Right cardiac atrium (tissue), 5 donors: ENCODE results near the gene PRELID1. TPM values are rescaled to one million over a fixed set of nuclear protein-coding genes. Genes with fewer than 3 reads are reported as not detected.
"Not testable (repeated sequence)": the region's sequence is repeated elsewhere in the genome, so short reads cannot be mapped to it uniquely, and the experiment has no call there.

ENCODE experiments used
- ATAC-seq, 2 donors: fragments of 200-7000 bp; cut with Tn5 transposase; one replicate each; pipeline versions ENCODE4 v1.8.0 to v1.9.1; 2020; ENCODE audit warnings: moderate library complexity in 2 of 2, mild to moderate bottlenecking in 1 of 2
- DNase-seq, 3 donors: peaks; one replicate each; pipeline ENCODE4 v3.0.0-alpha.2; 2020
- H3K27ac ChIP-seq: one replicate; pipeline ENCODE4 v1.5.1; 2013; ENCODE audit warnings: mild to moderate bottlenecking, low read length, control low read depth, moderate library complexity
- H3K27me3 ChIP-seq: one replicate; pipeline ENCODE4 v1.6.1; 2013; ENCODE audit not compliant: control insufficient read depth, insufficient read depth
- H3K4me1 ChIP-seq: one replicate; pipeline ENCODE4 v1.6.1; 2013; ENCODE audit warnings: low read length; ENCODE audit not compliant: control insufficient read depth, insufficient read depth
- H3K4me3 ChIP-seq: one replicate; pipeline ENCODE4 v1.5.1; 2013; ENCODE audit warnings: low read length, control low read depth
- H3K9me3 ChIP-seq: one replicate; pipeline ENCODE4 v1.6.1; 2013; ENCODE audit warnings: low read length; ENCODE audit not compliant: control insufficient read depth
- whole genome bisulfite sequencing: extraction: QIAGEN DNeasy Blood & Tissue Kit; methylation state at CpG from one replicate; pipeline ENCODE4 v1.1.7; 2013; 5-methylcytosine and 5-hydroxymethylcytosine counted together
- intact Hi-C, 4 donors: fragments of 100-400 bp; cut with DNase I; formaldehyde crosslinking; loops; one replicate each; pipeline versions ENCODE4 v1.11.0 to v1.14.0; 2022 to 2023
- long read RNA-seq, 4 donors: library from polyadenylated mRNA; unstranded; transcript quantifications; one replicate each; pipeline ENCODE4 v2.0.0, GENCODE V29; 2020 to 2021
- polyA plus RNA-seq: library from polyadenylated mRNA; stranded (reverse); fragments of 200-250 nt; gene quantifications from one replicate; pipeline ENCODE4 v1.2.3, GENCODE V29; 2013
- total RNA-seq, 4 donors: library from RNA; stranded (reverse); fragmentation: NEBNext Ultra II Directional; extraction: Animal tissue kit (Norgen Biotek cat#: 25700); gene quantifications; one replicate each; pipeline ENCODE4 v1.2.1, GENCODE V29; 2021
- donor health status: healthy with polysubstance abuse.
- donor health status: DM: no; HTN: yes; CAD: no.
- donor health status: DM: no; HTN: no; CAD: no.
- donor health status: DM: no; HTN: yes; CAD: no; lungs with severe emphysema.
- donor health status: DM: yes; HTN: yes; CAD: no.

PRELID1 gene
- total RNA-seq (10 to 100 TPM; 40.4 to 55.7 (median 46.0) TPM), polyA plus RNA-seq (43.3 TPM)
- long read RNA-seq, donor 1, transcript PRELID1-201 (5 exons, 1,261 nt) = major isoform, 113 of 118 reads
- long read RNA-seq, donor 1, partial matches to known transcripts = 2 of 118 reads
- long read RNA-seq, donor 1, other reads (novel, unspliced or antisense) = 2 of 118 reads
- long read RNA-seq, donor 2, transcript PRELID1-201 (5 exons, 1,261 nt) = major isoform, 57 of 60 reads
- long read RNA-seq, donor 2, partial matches to known transcripts = 1 of 60 reads
- long read RNA-seq, donor 2, other reads (novel, unspliced or antisense) = 1 of 60 reads
- long read RNA-seq, donor 3, transcript PRELID1-201 (5 exons, 1,261 nt) = major isoform, 187 of 201 reads
- long read RNA-seq, donor 3, partial matches to known transcripts = 5 of 201 reads
- long read RNA-seq, donor 3, other reads (novel, unspliced or antisense) = 6 of 201 reads
- long read RNA-seq, donor 4, transcript PRELID1-201 (5 exons, 1,261 nt) = major isoform, 53 of 53 reads
- long read RNA-seq, donor 4, partial matches to known transcripts = 0 of 53 reads
- long read RNA-seq, donor 4, other reads (novel, unspliced or antisense) = 0 of 53 reads

GRCh38 chr5:177303121-177303924, at the start of gene PRELID1, which contains the start of gene RAB24:
Gene PRELID1 (plus strand): TSS chr5:177303799. CDS start chr5:177303986, 187 bp downstream.
Gene RAB24 (minus strand): TSS chr5:177303719. CDS start chr5:177303288, 431 bp downstream.
- peak; percentile 91 to 97 (median 96) for DNase-seq
- intact Hi-C loops = loop anchor here in 1 of 4 donors (10.0 kb wide), 1 partner anchor 189 kb away; no protein-coding TSS in a partner anchor
- Histone ChIP-seq H3K9me3 (no peaks in the 10 kb centered on the region), H3K4me1 (peaks cover 18% of the 10 kb centered on the region), H3K27ac (peak within 1 kb of the TSS; percentile 69), H3K4me3 (peak within 1 kb of the TSS; percentile 69), H3K27me3 (no peaks in the 10 kb centered on the region)
- ATAC-seq = peak; percentile 79 to 86
- under 1% methylated on average over 100 of the region's 100 CpGs for WGBS

- ATAC-seq (no peak), DNase-seq (no peak)
- no peaks in the 10 kb centered on the region for H3K9me3 ChIP-seq
- 50% methylated on average over 5 of the region's 5 CpGs for WGBS
- H3K4me3 ChIP-seq = no peak overlapping the region
- no peaks in the 10 kb centered on the region for H3K4me1 ChIP-seq
- intact Hi-C loops = loop anchor here in 2 of 4 donors (5.0 to 10.0 kb wide), 2 partner anchors 141 to 144 kb away; no protein-coding TSS in a partner anchor
- no peaks in the 10 kb centered on the region for H3K27me3 ChIP-seq
- no peak overlapping the region for H3K27ac ChIP-seq
Measured at GRCh38 chr5:177256296-177256695, 47.3 kb upstream of the PRELID1 start.

GRCh38 chr5:177258711-177259110, 44.9 kb upstream of the PRELID1 start:
- H3K27me3 ChIP-seq, H3K27ac ChIP-seq, ATAC-seq, DNase-seq, H3K9me3 ChIP-seq, H3K4me1 ChIP-seq, H3K4me3 ChIP-seq: not testable (repeated sequence)
- WGBS = 94% methylated on average over 7 of the region's 7 CpGs
- intact Hi-C loops = loop anchor here in 2 of 4 donors (5.0 to 10.0 kb wide), 2 partner anchors 144 to 146 kb away; no protein-coding TSS in a partner anchor

GRCh38 chr5:177260961-177261360, 42.6 kb upstream of the PRELID1 start:
- Histone ChIP-seq H3K9me3 (no peaks in the 10 kb centered on the region), H3K27me3 (no peaks in the 10 kb centered on the region), H3K4me3 (no peak overlapping the region), H3K4me1 (no peaks in the 10 kb centered on the region), H3K27ac (no peak overlapping the region)
- 92% methylated on average over 7 of the region's 7 CpGs for WGBS
- ATAC-seq (no peak), DNase-seq (no peak)
- intact Hi-C loops = no loop called here

DNA sequence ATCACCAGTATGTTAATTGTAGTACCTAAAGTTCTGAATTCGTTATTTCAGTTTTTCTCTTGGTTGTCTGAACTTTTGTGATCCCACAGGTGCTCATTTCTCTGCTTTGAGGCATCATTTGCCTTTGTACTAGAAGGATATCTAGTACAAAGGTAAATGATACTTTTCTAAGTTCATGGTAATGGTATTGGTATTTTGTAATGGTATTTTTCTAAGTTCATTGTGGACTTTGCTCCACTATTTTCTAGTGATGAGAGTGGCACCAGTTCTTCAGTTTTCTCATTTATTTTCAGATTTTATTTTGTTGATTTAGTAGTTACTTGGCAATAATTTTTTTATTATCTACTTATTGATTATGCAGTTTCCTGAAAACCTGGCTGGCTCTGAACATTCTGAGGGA, 42.1 kb upstream of the PRELID1 start:
- WGBS = 93% methylated on average over 1 of the region's 1 CpG
- ATAC-seq (no peak), DNase-seq (no peak)
- Histone ChIP-seq H3K27ac (no peak overlapping the region), H3K4me1 (no peaks in the 10 kb centered on the region), H3K4me3 (no peak overlapping the region), H3K9me3 (no peaks in the 10 kb centered on the region), H3K27me3 (no peaks in the 10 kb centered on the region)
- intact Hi-C loops = no loop called here

- no peak for ATAC-seq
- 89% methylated on average over 1 of the region's 1 CpG for whole genome bisulfite sequencing
- H3K4me3 ChIP-seq = no peak overlapping the region
- no peaks in the 10 kb centered on the region for H3K4me1 ChIP-seq
- intact Hi-C loops = no loop called here
- no peaks in the 10 kb centered on the region for H3K9me3 ChIP-seq
- no peaks in the 10 kb centered on the region for H3K27me3 ChIP-seq
- no peak overlapping the region for H3K27ac ChIP-seq
- DNase-seq = no peak
Measured at GRCh38 chr5:177264178-177264577, 39.4 kb upstream of the PRELID1 start.

- ATAC-seq = peak; percentile 19 to 44
- intact Hi-C loops = no loop called here
- DNase-seq = peak in 1 of 3 donors; percentile 54
- Histone ChIP-seq H3K27ac (no peak overlapping the region), H3K27me3 (no peaks in the 10 kb centered on the region), H3K9me3 (no peaks in the 10 kb centered on the region), H3K4me1 (no peaks in the 10 kb centered on the region), H3K4me3 (no peak overlapping the region)
- 94% methylated on average over 16 of the region's 16 CpGs for WGBS
Measured at GRCh38 chr5:177265395-177265794, 38.2 kb upstream of the PRELID1 start.

- ATAC-seq = no peak
- Histone ChIP-seq H3K27ac (no peak overlapping the region), H3K4me1 (no peaks in the 10 kb centered on the region), H3K4me3 (no peak overlapping the region), H3K27me3 (no peaks in the 10 kb centered on the region), H3K9me3 (no peaks in the 10 kb centered on the region)
- WGBS = 92% methylated on average over 7 of the region's 7 CpGs
- intact Hi-C loops = no loop called here
- DNase-seq = no peak
Measured at GRCh38 chr5:177269232-177269895, 34.2 kb upstream of the PRELID1 start.

DNA sequence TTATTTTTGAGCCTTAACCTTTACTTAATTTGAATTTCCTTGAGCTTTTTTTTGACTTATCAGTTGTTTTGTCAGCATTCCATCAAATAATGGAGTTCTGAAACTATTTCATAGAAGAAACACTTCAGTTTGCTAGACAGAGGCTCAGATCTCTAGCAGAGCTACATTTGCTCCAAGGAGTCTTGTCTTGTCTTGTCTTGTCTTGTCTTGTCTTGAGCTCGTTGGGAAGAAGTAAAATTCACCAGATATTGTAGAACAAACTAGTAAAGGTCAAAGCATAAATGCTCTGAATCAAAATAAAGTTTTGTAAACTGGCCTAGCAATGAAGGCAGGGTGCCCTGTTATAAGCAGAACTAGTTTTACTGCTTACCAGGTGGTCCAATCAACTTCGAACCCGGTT, 33.6 kb upstream of the PRELID1 start:
- no peaks in the 10 kb centered on the region for H3K27me3 ChIP-seq
- H3K4me3 ChIP-seq = no peak overlapping the region
- no peak overlapping the region for H3K27ac ChIP-seq
- 95% methylated on average over 3 of the region's 3 CpGs for WGBS
- no peaks in the 10 kb centered on the region for H3K9me3 ChIP-seq
- H3K4me1 ChIP-seq = no peaks in the 10 kb centered on the region
- ATAC-seq (no peak), DNase-seq (no peak)
- intact Hi-C loops = no loop called here

- Histone ChIP-seq H3K9me3 (no peaks in the 10 kb centered on the region), H3K4me3 (no peak overlapping the region), H3K4me1 (no peaks in the 10 kb centered on the region), H3K27me3 (no peaks in the 10 kb centered on the region), H3K27ac (no peak overlapping the region)
- DNase-seq (no peak), ATAC-seq (no peak)
- WGBS = 91% methylated on average over 3 of the region's 3 CpGs
- intact Hi-C loops = no loop called here
Measured at GRCh38 chr5:177270653-177271052, 32.9 kb upstream of the PRELID1 start.
